MCF 10A (cell line): ENCODE measurements around the gene C1orf21. TPM values are rescaled to one million over a fixed set of nuclear protein-coding genes. Genes with fewer than 3 reads are reported as not detected.

Experiments
- BruUV-seq: library from RNA; stranded (reverse); fragments of 400-500 nt; replicated peaks from 2 replicates; lab custom pipeline; 2021; lab: Mats Ljungman, UMichigan
- CTCF ChIA-PET: fragments of 300-600 bp; sonication (Branson Sonifier 250); formaldehyde crosslinking; extraction: SDS; loops from one replicate; lab custom pipeline; 2021; ENCODE audit warnings: antibody characterized with exemption, inconsistent platforms; lab: Yijun Ruan, JAX
- POLR2A ChIA-PET: fragments of 300-600, 350-650 bp; sonication (Branson Sonifier 250); formaldehyde crosslinking; extraction: SDS; loops from one replicate; lab custom pipeline; 2020; ENCODE audit warnings: antibody characterized with exemption, inconsistent platforms; lab: Yijun Ruan, JAX
- DNase-seq: peaks from one replicate; pipeline ENCODE4 v3.0.0-alpha.2; 2018; ENCODE audit not compliant: unreplicated experiment
- H3K27ac Mint-ChIP-seq: one replicate; pipeline ENCODE4 v1.8.0; 2022; ENCODE audit warnings: mild to moderate bottlenecking, low read depth, mixed read lengths; ENCODE audit not compliant: unreplicated experiment
- H3K27me3 Mint-ChIP-seq: one replicate; pipeline ENCODE4 v1.8.0; 2022; ENCODE audit warnings: mixed read lengths; ENCODE audit not compliant: insufficient read depth, unreplicated experiment
- H3K36me3 Mint-ChIP-seq: one replicate; pipeline ENCODE4 v1.8.0; 2022; ENCODE audit warnings: mild to moderate bottlenecking, moderate library complexity, mixed read lengths; ENCODE audit not compliant: insufficient read depth, unreplicated experiment
- H3K4me1 Mint-ChIP-seq: one replicate; pipeline ENCODE4 v1.8.0; 2022; ENCODE audit warnings: mixed read lengths; ENCODE audit not compliant: insufficient read depth, unreplicated experiment
- H3K4me3 Mint-ChIP-seq: one replicate; pipeline ENCODE4 v1.8.0; 2022; ENCODE audit warnings: mild to moderate bottlenecking, moderate library complexity, mixed read lengths; ENCODE audit not compliant: unreplicated experiment
- H3K9me3 Mint-ChIP-seq: one replicate; pipeline ENCODE4 v1.8.0; 2022; ENCODE audit warnings: mixed read lengths; ENCODE audit not compliant: unreplicated experiment
- CTCF ChIP-seq: fragments of 200-600 bp; IDR thresholded peaks from one replicate; pipeline ENCODE4 v1.8.0; 2022; ENCODE audit warnings: antibody characterized with exemption, mild to moderate bottlenecking; ENCODE audit not compliant: unreplicated experiment
- intact Hi-C: fragments of 100-400 bp; cut with micrococcal nuclease; formaldehyde crosslinking; loops from 2 replicates; pipeline ENCODE4 v1.14.1; 2022
- total RNA-seq: library from RNA; stranded (reverse); gene quantifications from 2 replicates; pipeline ENCODE4 v1.2.3, GENCODE V29; 2022

The C1orf21 gene
- total RNA-seq, 1 experiment from 2014 or later = 23.2 TPM

- peak; percentile 39 for DNase-seq
Observed at GRCh38 chr1:184597650-184598357, 211.0 kb downstream of the C1orf21 start.

GRCh38 chr1:184598403-184599193 is 211.8 kb downstream of the C1orf21 start:
- no TSS peak for BruUV-seq
- Mint-ChIP-seq H3K4me3 (no peak overlapping the region), H3K4me1 (peaks cover 30% of the 10 kb centered on the region), H3K27ac (peak overlapping the region; percentile 57), H3K27me3 (no peaks in the 10 kb centered on the region), H3K36me3 (peaks cover 12% of the 10 kb centered on the region), H3K9me3 (no peaks in the 10 kb centered on the region)
- DNase-seq = no peak
- intact Hi-C loops = no loop called here
- CTCF ChIA-PET = interaction anchor here (0.7 kb wide), 1 partner anchor 399 kb away, joined by 3 read pairs; no protein-coding TSS in a partner anchor
- no peak for TF ChIP-seq CTCF
- POLR2A ChIA-PET = interaction anchor here (0.7 to 4.0 kb wide), 7 partner anchors 12 to 314 kb away, joined by 3 to 26 read pairs (median 3); partner anchors contain the start of gene C1orf21

More at GRCh38 chr1:184597650-184598357, 211.0 kb downstream of the C1orf21 start:
- TF ChIP-seq CTCF = no peak
- H3K36me3 Mint-ChIP-seq = peaks cover 12% of the 10 kb centered on the region
- intact Hi-C loops = no loop called here
- ChIA-PET CTCF (interaction anchor here (0.6 to 0.7 kb wide), 2 partner anchors 27 to 398 kb away, joined by 3 read pairs; no protein-coding TSS in a partner anchor), POLR2A (interaction anchor here (0.5 to 4.0 kb wide), 8 partner anchors 11 to 759 kb away, joined by 3 to 26 read pairs (median 3); partner anchors contain the start of gene C1orf21)
- H3K4me1 Mint-ChIP-seq = peaks cover 30% of the 10 kb centered on the region
- H3K27me3 Mint-ChIP-seq = no peaks in the 10 kb centered on the region
- peak overlapping the region; percentile 57 for H3K27ac Mint-ChIP-seq
- no peaks in the 10 kb centered on the region for H3K9me3 Mint-ChIP-seq
- no TSS peak for BruUV-seq
- H3K4me3 Mint-ChIP-seq = no peak overlapping the region

GRCh38 chr1:184604152-184604900 is 217.5 kb downstream of the C1orf21 start:
- no peak for DNase-seq
- ChIA-PET POLR2A (interaction anchor here (1.0 to 1.2 kb wide), 2 partner anchors 213 to 443 kb away, joined by 3 read pairs; no protein-coding TSS in a partner anchor), CTCF (interaction anchor here (0.9 to 2.3 kb wide), 3 partner anchors 41 to 382 kb away, joined by 3 to 8 read pairs (median 4); no protein-coding TSS in a partner anchor)
- peaks cover 26% of the 10 kb centered on the region for H3K4me1 Mint-ChIP-seq
- no peak for TF ChIP-seq CTCF
- BruUV-seq = no TSS peak
- H3K27me3 Mint-ChIP-seq = no peaks in the 10 kb centered on the region
- intact Hi-C loops = no loop called here
- H3K9me3 Mint-ChIP-seq = no peaks in the 10 kb centered on the region
- peaks cover 20% of the 10 kb centered on the region for H3K36me3 Mint-ChIP-seq
- H3K27ac Mint-ChIP-seq = no peak overlapping the region
- no peak overlapping the region for H3K4me3 Mint-ChIP-seq
